Smooth muscle cell (in vitro differentiated cells): Measurements from ENCODE around the gene GPR179. TPM values are rescaled to one million over a fixed set of nuclear protein-coding genes. Genes with fewer than 3 reads are reported as not detected.

Experiments used
- DNase-seq: peaks from one replicate; lab custom pipeline; 2025; ENCODE audit not compliant: unreplicated experiment; lab: John Stamatoyannopoulos, UW
- H2AFZ ChIP-seq: fragments of 200-600 bp; sonication (generic); 2 replicates; pipeline ENCODE4 v1.6.0; 2016; ENCODE audit warnings: antibody characterized with exemption, low read depth, mild to moderate bottlenecking
- H3F3A ChIP-seq: fragments of 200-600 bp; sonication (generic); 2 replicates; pipeline ENCODE4 v1.6.0; 2017; ENCODE audit warnings: antibody characterized with exemption, low read depth
- H3K27ac ChIP-seq: fragments of 200-600 bp; sonication (generic); 2 replicates; pipeline ENCODE4 v1.5.1; 2016; ENCODE audit warnings: low read depth, mild to moderate bottlenecking
- H3K27me3 ChIP-seq: fragments of 200-600 bp; sonication (generic); 2 replicates; pipeline ENCODE4 v1.6.1; 2016; ENCODE audit warnings: low read depth, mild to moderate bottlenecking
- H3K36me3 ChIP-seq: fragments of 200-600 bp; sonication (generic); 2 replicates; pipeline ENCODE4 v1.5.1; 2016; ENCODE audit warnings: low read depth
- H3K4me1 ChIP-seq: fragments of 200-600 bp; sonication (generic); 2 replicates; pipeline ENCODE4 v1.5.1; 2016; ENCODE audit warnings: low read depth
- H3K4me2 ChIP-seq: fragments of 200-600 bp; sonication (generic); 2 replicates; pipeline ENCODE4 v1.6.0; 2016; ENCODE audit warnings: mild to moderate bottlenecking
- H3K4me3 ChIP-seq: fragments of 200-600 bp; sonication (generic); 2 replicates; pipeline ENCODE4 v1.5.1; 2016; ENCODE audit warnings: mild to moderate bottlenecking
- H3K79me2 ChIP-seq: fragments of 200-600 bp; sonication (generic); 2 replicates; pipeline ENCODE4 v1.6.0; 2016; ENCODE audit warnings: low read depth, mild to moderate bottlenecking
- H3K9ac ChIP-seq: fragments of 200-600 bp; sonication (generic); 2 replicates; pipeline ENCODE4 v1.6.0; 2016; ENCODE audit warnings: low read depth
- H3K9me3 ChIP-seq: fragments of 200-600 bp; sonication (generic); replicated peaks from 2 replicates; pipeline ENCODE4 v1.5.1; 2016; ENCODE audit warnings: low read depth
- H4K20me1 ChIP-seq: fragments of 200-600 bp; sonication (generic); 2 replicates; pipeline ENCODE4 v1.6.0; 2016; ENCODE audit warnings: low read depth
- WGBS: methylation state at CpG from one replicate; pipeline ENCODE4 v1.1.7; 2016; ENCODE audit warnings: low lambda C conversion rate; 5-methylcytosine and 5-hydroxymethylcytosine counted together
- polyA plus RNA-seq: library from polyadenylated mRNA; unstranded; fragments of >200 nt; fragmentation: Nextera tagmentation; extraction: Ambion mirVana; gene quantifications from 2 replicates; pipeline ENCODE4 v1.2.1, GENCODE V29; 2016
- total RNA-seq: library from RNA; depleted of rRNA; stranded (reverse); fragments of >200 nt; gene quantifications from 2 replicates; pipeline ENCODE4 v1.2.3, GENCODE V29; 2014
- TF ChIP-seq, protein P1 (sequence below): fragments of 200-600 bp; sonication (generic); IDR thresholded peaks from 2 replicates; pipeline ENCODE4 v1.5.1; 2017; ENCODE audit warnings: borderline replicate concordance, mild to moderate bottlenecking, antibody characterized with exemption; ENCODE audit not compliant: insufficient read depth, poor library complexity, severe bottlenecking

The GPR179 gene
- total and polyA plus RNA-seq, 2 experiments from 2014 or later, result not detected

DNA sequence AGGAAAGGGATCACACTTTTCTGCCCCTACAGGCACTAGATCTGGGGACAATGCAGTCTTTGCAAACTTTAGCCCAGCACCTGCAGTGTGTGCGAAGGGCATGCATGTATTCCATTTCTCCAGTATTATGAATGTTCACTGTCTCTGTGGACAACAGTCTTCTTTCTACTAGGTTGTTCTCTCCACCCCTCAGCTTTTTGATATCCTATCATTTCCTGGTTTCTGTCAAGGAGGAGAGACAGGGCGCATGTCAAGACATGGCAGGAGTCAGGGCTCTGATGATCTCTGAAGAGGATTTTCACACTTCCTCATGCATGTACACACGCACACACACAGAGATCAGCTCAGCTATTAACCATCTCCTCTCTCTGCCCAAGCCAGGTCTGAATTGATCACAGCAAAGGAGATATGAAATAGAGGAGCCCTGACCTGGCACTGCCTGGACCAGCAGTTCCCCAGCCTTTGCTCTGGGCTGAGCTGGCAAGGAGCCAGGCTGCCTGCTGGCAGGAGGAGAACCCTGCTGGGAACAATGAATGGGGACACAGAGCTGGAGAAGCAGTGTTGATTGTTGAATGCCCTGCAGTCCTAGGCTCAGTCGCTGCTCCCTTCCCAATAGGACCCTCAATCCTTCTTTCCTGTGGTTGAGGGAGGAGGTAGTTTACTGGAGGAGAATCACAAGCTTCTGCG, 2.6 kb downstream of the GPR179 start:
- H2AFZ ChIP-seq, result no peak overlapping the region
- no peak for DNase-seq

DNA sequence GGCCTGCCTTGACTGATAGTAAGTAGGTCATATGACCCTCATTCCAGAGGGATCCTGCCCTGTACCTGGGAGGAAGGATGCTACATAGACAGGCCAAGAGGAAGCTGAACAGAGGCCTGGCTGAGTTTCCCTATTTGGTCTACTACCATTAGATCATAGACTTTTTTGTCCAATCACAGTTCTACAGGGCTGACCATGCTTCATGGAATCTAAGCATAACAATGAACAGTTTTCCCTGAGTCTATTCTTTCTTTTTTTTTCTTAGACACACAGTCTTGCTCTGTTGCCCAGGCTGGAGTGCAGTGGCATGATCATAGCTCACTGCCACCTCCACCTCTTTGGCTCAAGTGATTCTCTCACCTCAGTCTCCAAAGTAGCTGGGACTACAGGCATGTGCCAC, 3.9 kb downstream of the GPR179 start:
- H3K4me2 ChIP-seq, result no peak overlapping the region
- no peak overlapping the region for H3K27ac ChIP-seq
- H3K4me1 ChIP-seq, result no peaks in the 10 kb centered on the region
- H3K4me3 ChIP-seq, result no peak overlapping the region
- H3K36me3 ChIP-seq, result no peaks in the 10 kb centered on the region
- DNase-seq, result no peak
- H3K27me3 ChIP-seq, result peaks cover 5% of the 10 kb centered on the region
- H4K20me1 ChIP-seq, result no peaks in the 10 kb centered on the region
- no peak overlapping the region for H2AFZ ChIP-seq
- no peaks in the 10 kb centered on the region for H3K9me3 ChIP-seq
- no peaks in the 10 kb centered on the region for H3F3A ChIP-seq
- H3K79me2 ChIP-seq, result no peaks in the 10 kb centered on the region
- TF ChIP-seq, protein P1, sequence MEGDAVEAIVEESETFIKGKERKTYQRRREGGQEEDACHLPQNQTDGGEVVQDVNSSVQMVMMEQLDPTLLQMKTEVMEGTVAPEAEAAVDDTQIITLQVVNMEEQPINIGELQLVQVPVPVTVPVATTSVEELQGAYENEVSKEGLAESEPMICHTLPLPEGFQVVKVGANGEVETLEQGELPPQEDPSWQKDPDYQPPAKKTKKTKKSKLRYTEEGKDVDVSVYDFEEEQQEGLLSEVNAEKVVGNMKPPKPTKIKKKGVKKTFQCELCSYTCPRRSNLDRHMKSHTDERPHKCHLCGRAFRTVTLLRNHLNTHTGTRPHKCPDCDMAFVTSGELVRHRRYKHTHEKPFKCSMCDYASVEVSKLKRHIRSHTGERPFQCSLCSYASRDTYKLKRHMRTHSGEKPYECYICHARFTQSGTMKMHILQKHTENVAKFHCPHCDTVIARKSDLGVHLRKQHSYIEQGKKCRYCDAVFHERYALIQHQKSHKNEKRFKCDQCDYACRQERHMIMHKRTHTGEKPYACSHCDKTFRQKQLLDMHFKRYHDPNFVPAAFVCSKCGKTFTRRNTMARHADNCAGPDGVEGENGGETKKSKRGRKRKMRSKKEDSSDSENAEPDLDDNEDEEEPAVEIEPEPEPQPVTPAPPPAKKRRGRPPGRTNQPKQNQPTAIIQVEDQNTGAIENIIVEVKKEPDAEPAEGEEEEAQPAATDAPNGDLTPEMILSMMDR, result no peak
- H3K9ac ChIP-seq, result no peak overlapping the region

More for the DNA sequence above, 2.6 kb downstream of the GPR179 start:
- no peaks in the 10 kb centered on the region for H3K4me1 ChIP-seq
- WGBS, result 66% methylated on average over 5 of the region's 5 CpGs
- H3K36me3 ChIP-seq, result no peaks in the 10 kb centered on the region
- no peaks in the 10 kb centered on the region for H3K79me2 ChIP-seq
- TF ChIP-seq, protein P1, result no peak
- H3K4me2 ChIP-seq, result no peak overlapping the region
- no peak overlapping the region for H3K9ac ChIP-seq
- no peak overlapping the region for H3K27ac ChIP-seq
- peaks cover 5% of the 10 kb centered on the region for H3K27me3 ChIP-seq
- H3F3A ChIP-seq, result no peaks in the 10 kb centered on the region
- no peak overlapping the region for H3K4me3 ChIP-seq
- no peaks in the 10 kb centered on the region for H4K20me1 ChIP-seq
- no peaks in the 10 kb centered on the region for H3K9me3 ChIP-seq

DNA sequence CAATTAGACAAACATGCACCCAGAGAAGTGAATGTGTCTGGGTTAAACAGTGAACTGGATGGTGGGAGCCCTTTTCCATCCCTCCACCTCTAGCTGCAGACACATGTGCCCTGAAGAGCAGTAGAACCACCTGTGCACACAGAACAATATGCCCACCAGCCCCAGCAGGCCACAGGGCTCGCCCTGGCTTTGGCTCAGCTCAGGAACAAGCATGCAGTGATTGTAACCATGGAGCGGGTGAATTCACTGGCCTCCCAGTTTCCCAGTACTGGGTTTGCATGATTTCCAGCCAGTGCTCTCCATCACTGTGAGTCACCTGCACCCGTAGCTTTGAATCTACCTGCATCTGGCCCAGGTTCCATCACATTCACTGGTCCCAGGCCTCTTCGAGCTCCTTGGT, 5.2 kb downstream of the GPR179 start:
- Histone ChIP-seq H3K27ac (no peak overlapping the region), H3K4me3 (no peak overlapping the region), H3K79me2 (no peaks in the 10 kb centered on the region), H3K9ac (no peak overlapping the region), H2AFZ (no peak overlapping the region), H4K20me1 (no peaks in the 10 kb centered on the region), H3K27me3 (peaks cover 5% of the 10 kb centered on the region), H3F3A (no peaks in the 10 kb centered on the region), H3K4me1 (no peaks in the 10 kb centered on the region), H3K4me2 (no peak overlapping the region), H3K36me3 (no peaks in the 10 kb centered on the region), H3K9me3 (no peaks in the 10 kb centered on the region)
- DNase-seq, result no peak
- TF ChIP-seq, protein P1, result no peak
- 97% methylated on average over 4 of the region's 4 CpGs for whole genome bisulfite sequencing

DNA sequence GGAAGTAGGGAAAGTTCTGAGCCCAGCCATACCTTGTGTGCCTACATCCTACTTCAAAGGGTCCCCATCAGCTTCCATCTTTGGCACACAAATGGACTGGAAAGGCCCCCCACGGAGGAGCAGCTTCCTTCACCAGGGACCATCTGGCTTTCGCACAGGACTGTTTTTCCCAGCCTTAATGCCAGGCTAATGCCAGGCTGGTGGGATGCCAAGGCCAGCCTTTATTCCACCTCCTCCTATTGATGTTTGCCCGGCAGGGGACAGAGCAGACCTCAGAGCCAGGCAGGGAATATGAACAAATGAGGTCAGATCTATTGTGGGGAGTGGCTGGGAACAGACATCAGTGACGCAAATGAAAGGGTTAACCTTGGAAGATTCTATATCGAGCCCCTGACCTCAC, 5.7 kb downstream of the GPR179 start:
- Histone ChIP-seq H3F3A (no peaks in the 10 kb centered on the region), H4K20me1 (no peaks in the 10 kb centered on the region), H3K9me3 (no peaks in the 10 kb centered on the region), H3K4me2 (no peak overlapping the region), H3K27ac (no peak overlapping the region), H3K4me1 (no peaks in the 10 kb centered on the region), H2AFZ (no peak overlapping the region), H3K4me3 (no peak overlapping the region), H3K27me3 (peaks cover 5% of the 10 kb centered on the region), H3K79me2 (no peaks in the 10 kb centered on the region), H3K9ac (no peak overlapping the region), H3K36me3 (no peaks in the 10 kb centered on the region)
- 85% methylated on average over 5 of the region's 5 CpGs for WGBS
- TF ChIP-seq, protein P1, result no peak
- DNase-seq, result no peak
